OCI-LY7 (cell line): Measurements from ENCODE around the gene GNB1.
A peak's percentile ranks its signal among the peaks of the same experiment; 100 is the strongest.

ENCODE experiments used
- EZH2phosphoT487 ChIP-seq: fragments of 200-600 bp; sonication (generic); IDR thresholded peaks from 2 replicates; pipeline ENCODE4 v1.6.1; 2018; ENCODE audit warnings: low read depth, borderline replicate concordance, mild to moderate bottlenecking, mixed run types, antibody characterized with exemption, low read length, moderate library complexity, mixed read lengths
- TF ChIP-seq, protein P1 (sequence below): fragments of 200-600 bp; sonication (generic); conservative IDR thresholded peaks from 2 replicates; pipeline ENCODE4 v1.5.1; 2014; ENCODE audit warnings: mild to moderate bottlenecking, antibody characterized with exemption, low read length, moderate library complexity, mixed read lengths

- TF ChIP-seq, protein P1, sequence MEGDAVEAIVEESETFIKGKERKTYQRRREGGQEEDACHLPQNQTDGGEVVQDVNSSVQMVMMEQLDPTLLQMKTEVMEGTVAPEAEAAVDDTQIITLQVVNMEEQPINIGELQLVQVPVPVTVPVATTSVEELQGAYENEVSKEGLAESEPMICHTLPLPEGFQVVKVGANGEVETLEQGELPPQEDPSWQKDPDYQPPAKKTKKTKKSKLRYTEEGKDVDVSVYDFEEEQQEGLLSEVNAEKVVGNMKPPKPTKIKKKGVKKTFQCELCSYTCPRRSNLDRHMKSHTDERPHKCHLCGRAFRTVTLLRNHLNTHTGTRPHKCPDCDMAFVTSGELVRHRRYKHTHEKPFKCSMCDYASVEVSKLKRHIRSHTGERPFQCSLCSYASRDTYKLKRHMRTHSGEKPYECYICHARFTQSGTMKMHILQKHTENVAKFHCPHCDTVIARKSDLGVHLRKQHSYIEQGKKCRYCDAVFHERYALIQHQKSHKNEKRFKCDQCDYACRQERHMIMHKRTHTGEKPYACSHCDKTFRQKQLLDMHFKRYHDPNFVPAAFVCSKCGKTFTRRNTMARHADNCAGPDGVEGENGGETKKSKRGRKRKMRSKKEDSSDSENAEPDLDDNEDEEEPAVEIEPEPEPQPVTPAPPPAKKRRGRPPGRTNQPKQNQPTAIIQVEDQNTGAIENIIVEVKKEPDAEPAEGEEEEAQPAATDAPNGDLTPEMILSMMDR = peak; percentile 97
- no peak for TF ChIP-seq EZH2phosphoT487
Observed at GRCh38 chr1:1906185-1907097, 15.6 kb upstream of the GNB1 start.
